ENCODE data around the gene SYMPK. TPM values are rescaled to one million over a fixed set of nuclear protein-coding genes. Genes with fewer than 3 reads are reported as not detected.

Gene SYMPK
- total RNA-seq, 5 donors from 2014 or later (not counting 1 experiment from before 2014, with no cell fraction given): 89.7 to 102 (median 94.7) TPM

DNA sequence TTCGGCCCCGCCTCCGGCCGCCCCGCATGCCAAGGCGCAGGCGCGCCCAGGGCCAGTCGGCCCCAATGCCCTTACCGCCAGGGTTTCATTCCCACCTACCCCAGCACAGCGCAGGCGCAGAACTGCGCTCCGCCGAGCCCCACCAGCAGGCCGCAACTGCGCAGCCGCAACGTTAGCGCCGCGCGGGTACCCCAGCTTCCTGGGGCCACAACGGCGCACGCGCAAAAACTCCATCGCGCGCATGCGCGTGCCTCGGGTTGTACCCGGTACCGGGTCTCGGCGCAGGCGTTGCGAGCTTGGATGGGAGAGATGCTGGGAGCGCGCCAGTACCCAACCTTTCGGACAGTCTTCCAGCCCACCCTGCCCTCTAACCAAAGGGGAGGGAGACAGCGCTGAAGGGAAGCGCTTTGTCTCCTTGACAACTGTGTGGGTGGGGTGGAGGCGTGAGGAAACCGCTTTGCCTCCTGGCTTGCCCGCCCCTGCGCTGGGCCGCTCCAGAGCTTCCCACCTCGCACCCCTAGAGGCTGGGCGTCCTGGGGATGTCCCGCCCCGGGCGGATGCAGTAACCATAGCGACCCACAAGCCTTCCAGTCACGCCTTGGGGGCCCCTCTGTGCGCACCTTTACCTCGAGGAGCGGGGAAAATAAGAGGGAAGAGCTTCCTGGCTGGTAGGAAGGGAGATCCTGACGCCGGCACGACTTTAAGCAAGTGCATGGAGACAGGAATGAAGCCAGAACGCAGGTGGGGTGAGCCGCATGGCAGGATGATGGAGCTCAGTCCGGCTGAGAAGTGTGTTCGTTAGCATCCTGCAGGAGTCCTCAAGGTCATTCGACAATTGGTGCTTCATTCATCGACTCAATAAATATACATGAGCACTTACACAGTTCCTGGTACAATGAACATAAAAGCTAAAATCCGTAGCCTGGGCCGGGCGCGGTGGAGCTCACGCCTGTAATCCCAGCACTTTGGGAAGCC, 40.0 kb upstream of the SYMPK start:
- H3K27ac ChIP-seq (ENCODE audit: low read length): peak overlapping the region; percentile 78
- Mint-ChIP-seq H3K36me3 (peaks cover 21% of the 10 kb centered on the region), H3K27me3 (peaks cover 0 to 4% of the 10 kb centered on the region in 2 donors), H3K4me1 (peaks cover 16 to 25% (median 19%) of the 10 kb centered on the region in 3 donors), H3K4me3 (peak overlapping the region; percentile 91 to 95 (median 93)), H3K27ac (peak overlapping the region; percentile 86 to 89), H3K9me3 (no peaks in the 10 kb centered on the region)
- peak overlapping the region; percentile 83 to 88 for H3K4me3 ChIP-seq (ENCODE audit: control insufficient read depth in 1 of 2, extremely low read depth in 1 of 2, low read length in 1 of 2)
- POLR2A ChIA-PET: interaction anchor here (0.5 to 1.1 kb wide), 5 partner anchors 16 to 1243 kb away, joined by 3 to 12 read pairs (median 7); no protein-coding TSS in a partner anchor
- 4% methylated on average over 62 of the region's 73 CpGs for WGBS (ENCODE audit: insufficient coverage)
- DNase-seq (peak; percentile 96 to 100 (median 99)), ATAC-seq (replicated peaks in 1 of 4) (peak; percentile 85 to 89 (median 86))
- no peaks in the 10 kb centered on the region for H3K9me3 ChIP-seq
- peaks cover 4 to 30% of the 10 kb centered on the region in 2 experiments for H3K4me1 ChIP-seq (ENCODE audit: control insufficient read depth in 1 of 2, extremely low read depth in 1 of 2, insufficient read depth in 2 of 2, low read length in 2 of 2)
- H3K27me3 ChIP-seq (replicated peaks in 1 of 2; ENCODE audit: control insufficient read depth in 2 of 2, extremely low read depth in 1 of 2, insufficient read depth in 2 of 2, low read length in 1 of 2): peaks cover 0 to 8% of the 10 kb centered on the region in 2 experiments
- CTCF ChIA-PET: interaction anchor here (0.7 to 1.8 kb wide), 10 partner anchors 10 to 725 kb away, joined by 3 to 15 read pairs (median 4); partner anchors contain the start of genes BLOC1S3 (in 1 of the 2), CCDC61 (in 1 of the 2), IRF2BP1 (in 1 of the 2) and SIX5 (in 1 of the 2)
- peaks cover 0 to 20% of the 10 kb centered on the region in 2 donors for H3K36me3 ChIP-seq (ENCODE audit: control insufficient read depth in 2 of 2, extremely low read depth in 1 of 2, insufficient read depth in 1 of 2, low read length in 1 of 2)

DNA sequence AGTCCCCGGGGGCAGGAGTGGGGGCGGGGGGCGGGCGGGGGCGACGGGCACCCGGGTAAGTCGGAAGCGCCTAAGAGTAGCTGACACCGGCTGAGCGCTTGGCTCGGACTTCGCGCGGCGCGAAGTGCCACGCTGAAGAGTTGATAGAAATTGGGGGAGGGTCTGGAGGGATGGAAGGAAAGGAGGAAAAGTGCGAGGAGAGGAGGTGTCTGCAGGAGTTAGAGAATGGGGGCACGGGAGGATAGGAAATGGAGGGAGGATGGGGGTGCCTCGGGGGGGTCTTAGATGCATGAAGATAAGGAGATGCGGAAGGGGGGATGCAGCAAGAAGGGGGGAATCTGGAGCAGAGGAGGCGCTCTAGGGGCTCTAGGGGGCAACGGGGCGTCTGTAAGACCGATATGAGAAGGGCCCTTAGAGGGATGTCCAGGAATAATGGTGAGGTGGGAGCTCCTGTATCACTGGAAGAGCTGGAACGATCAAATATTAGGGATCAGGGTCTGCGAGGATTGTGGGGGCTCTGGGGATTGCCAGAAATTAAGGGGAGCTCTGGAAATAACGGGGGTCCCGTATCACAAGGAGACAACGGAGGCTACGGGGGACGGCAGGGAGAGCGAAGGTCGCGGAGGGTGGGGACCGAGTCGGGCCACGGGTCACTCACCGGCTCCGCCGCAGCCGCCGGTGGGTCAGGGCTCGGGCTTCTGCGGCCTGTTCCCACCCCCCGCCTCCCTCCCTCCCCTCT, 39.1 kb upstream of the SYMPK start, which contains the start of gene MYPOP:
MYPOP (minus strand) TSS at position 702 of the 739 bp plus-strand sequence. CDS start 840 bp downstream, outside the sequence.
- Mint-ChIP-seq H3K9me3 (no peaks in the 10 kb centered on the region), H3K27ac (peak within 1 kb of the TSS; percentile 86 to 89), H3K27me3 (peaks cover 0 to 4% of the 10 kb centered on the region in 2 donors), H3K4me1 (peaks cover 16 to 25% (median 19%) of the 10 kb centered on the region in 3 donors), H3K4me3 (peak within 1 kb of the TSS; percentile 91 to 95 (median 93)), H3K36me3 (peaks cover 21% of the 10 kb centered on the region)
- H3K27me3 ChIP-seq (replicated peaks in 1 of 2; ENCODE audit: control insufficient read depth in 2 of 2, extremely low read depth in 1 of 2, insufficient read depth in 2 of 2, low read length in 1 of 2): peaks cover 0 to 4% of the 10 kb centered on the region in 2 experiments
- peak within 1 kb of the TSS; percentile 83 to 88 for H3K4me3 ChIP-seq (ENCODE audit: control insufficient read depth in 1 of 2, extremely low read depth in 1 of 2, low read length in 1 of 2)
- ATAC-seq (replicated peaks in 1 of 4) (peak in 1 of 4 experiments; percentile 1), DNase-seq (peak in 2 of 35 experiments; percentile 13 to 14)
- CTCF ChIA-PET: interaction anchor here (0.5 to 1.8 kb wide), 9 partner anchors 9 to 724 kb away, joined by 3 to 15 read pairs (median 4); partner anchors contain the start of genes BLOC1S3 (in 1 of the 2), CCDC61 (in 1 of the 2), SIX5 (in 1 of the 2) and SYMPK (in 1 of the 2)
- peaks cover 4 to 30% of the 10 kb centered on the region in 2 experiments for H3K4me1 ChIP-seq (ENCODE audit: control insufficient read depth in 1 of 2, extremely low read depth in 1 of 2, insufficient read depth in 2 of 2, low read length in 2 of 2)
- H3K36me3 ChIP-seq (ENCODE audit: control insufficient read depth in 2 of 2, extremely low read depth in 1 of 2, insufficient read depth in 1 of 2, low read length in 1 of 2): peaks cover 0 to 25% of the 10 kb centered on the region in 2 donors
- WGBS (ENCODE audit: insufficient coverage): under 1% methylated on average over 30 of the region's 47 CpGs
- H3K9me3 ChIP-seq: no peaks in the 10 kb centered on the region
- POLR2A ChIA-PET: interaction anchor here (0.6 to 1.1 kb wide), 3 partner anchors 15 to 621 kb away, joined by 3 to 7 read pairs (median 7); no protein-coding TSS in a partner anchor
- peak within 1 kb of the TSS; percentile 78 for H3K27ac ChIP-seq (ENCODE audit: low read length)

DNA sequence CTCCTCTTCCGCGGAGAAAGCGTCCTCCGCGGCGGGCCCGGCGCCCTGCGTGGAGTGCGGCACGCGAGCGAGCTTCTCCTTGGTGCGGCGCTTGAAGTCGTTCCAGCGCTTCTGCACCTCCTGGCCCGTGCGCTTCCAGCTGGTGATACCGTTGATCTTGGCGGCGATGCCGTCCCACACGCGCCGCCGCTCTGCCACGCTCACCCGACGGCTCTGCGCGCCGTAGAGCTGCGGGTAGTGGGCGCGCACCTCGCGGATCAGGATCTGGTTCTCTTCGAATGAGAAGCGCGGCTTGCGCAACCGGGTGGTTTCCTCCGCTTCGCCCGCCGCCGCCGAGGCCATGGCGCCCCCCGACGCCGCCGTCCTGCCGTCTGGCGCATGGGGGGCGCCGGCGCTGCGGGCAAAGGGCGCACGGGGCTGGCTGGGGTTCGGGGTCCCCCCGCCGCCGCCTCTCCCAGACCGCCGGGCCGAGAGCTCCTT, 38.5 kb upstream of the SYMPK start:
- H3K27me3 ChIP-seq (replicated peaks in 1 of 2; ENCODE audit: control insufficient read depth in 2 of 2, extremely low read depth in 1 of 2, insufficient read depth in 2 of 2, low read length in 1 of 2): peaks cover 0 to 4% of the 10 kb centered on the region in 2 experiments
- Mint-ChIP-seq H3K27me3 (peaks cover 0 to 1% of the 10 kb centered on the region in 2 donors), H3K4me3 (peak overlapping the region; percentile 28 to 95 (median 62)), H3K27ac (no peak overlapping the region), H3K4me1 (peaks cover 16 to 25% (median 19%) of the 10 kb centered on the region in 3 donors), H3K9me3 (no peaks in the 10 kb centered on the region), H3K36me3 (peaks cover 21% of the 10 kb centered on the region)
- no peaks in the 10 kb centered on the region for H3K9me3 ChIP-seq
- H3K36me3 ChIP-seq (ENCODE audit: control insufficient read depth in 2 of 2, extremely low read depth in 1 of 2, insufficient read depth in 1 of 2, low read length in 1 of 2): peaks cover 0 to 25% of the 10 kb centered on the region in 2 donors
- ChIA-PET POLR2A (no interaction called here), CTCF (interaction anchor here (0.5 to 1.3 kb wide), 7 partner anchors 9 to 201 kb away, joined by 3 to 8 read pairs (median 3); partner anchors contain the start of gene SIX5 (in 1 of the 2))
- peak overlapping the region; percentile 53 to 88 for H3K4me3 ChIP-seq (ENCODE audit: control insufficient read depth in 1 of 2, extremely low read depth in 1 of 2, low read length in 1 of 2)
- no peak overlapping the region for H3K27ac ChIP-seq (ENCODE audit: low read length)
- ATAC-seq (replicated peaks in 1 of 4): no peak
- H3K4me1 ChIP-seq (ENCODE audit: control insufficient read depth in 1 of 2, extremely low read depth in 1 of 2, insufficient read depth in 2 of 2, low read length in 2 of 2): peaks cover 4 to 30% of the 10 kb centered on the region in 2 experiments
- DNase-seq: peak in 27 of 35 experiments; percentile 6 to 67 (median 34)
- WGBS (ENCODE audit: insufficient coverage): 20% methylated on average over 69 of the region's 69 CpGs

DNA sequence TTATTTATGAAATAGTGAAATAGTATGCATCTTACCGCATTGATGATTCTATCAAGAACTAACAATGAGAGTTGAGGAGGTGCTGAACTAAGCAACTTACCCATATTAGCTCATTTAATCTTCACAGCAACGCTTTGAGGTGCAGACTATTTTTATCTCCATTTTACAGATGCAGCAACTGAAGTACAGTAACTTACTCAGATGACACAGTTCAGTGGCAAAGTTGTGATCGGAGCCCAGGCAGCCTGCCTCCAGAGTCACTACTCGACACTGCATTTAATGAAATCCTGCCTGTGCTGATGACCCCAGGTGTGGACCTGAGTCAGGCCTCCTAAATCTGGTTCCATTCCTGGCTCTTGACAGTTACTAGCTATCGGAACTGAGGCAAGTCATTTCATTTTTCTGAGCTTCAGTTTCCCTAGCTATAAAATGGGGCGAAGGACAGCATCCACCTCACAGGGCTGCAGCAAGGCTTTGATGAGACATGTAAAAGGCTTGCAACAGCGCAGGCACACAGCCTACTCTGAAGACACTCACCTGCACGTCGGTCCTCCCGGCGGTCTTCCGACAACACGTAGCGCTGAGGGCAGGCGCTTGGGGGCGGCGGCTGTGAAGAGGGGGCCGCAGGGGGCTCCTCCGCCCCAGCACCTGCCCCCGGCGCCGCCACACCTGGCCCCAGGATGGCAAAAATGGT, 37.9 kb upstream of the SYMPK start:
- H3K4me3 Mint-ChIP-seq: peak overlapping the region; percentile 49 to 95 (median 65)
- H3K27me3 Mint-ChIP-seq: no peaks in the 10 kb centered on the region
- 90% methylated on average over 20 of the region's 22 CpGs for WGBS (ENCODE audit: insufficient coverage)

DNA sequence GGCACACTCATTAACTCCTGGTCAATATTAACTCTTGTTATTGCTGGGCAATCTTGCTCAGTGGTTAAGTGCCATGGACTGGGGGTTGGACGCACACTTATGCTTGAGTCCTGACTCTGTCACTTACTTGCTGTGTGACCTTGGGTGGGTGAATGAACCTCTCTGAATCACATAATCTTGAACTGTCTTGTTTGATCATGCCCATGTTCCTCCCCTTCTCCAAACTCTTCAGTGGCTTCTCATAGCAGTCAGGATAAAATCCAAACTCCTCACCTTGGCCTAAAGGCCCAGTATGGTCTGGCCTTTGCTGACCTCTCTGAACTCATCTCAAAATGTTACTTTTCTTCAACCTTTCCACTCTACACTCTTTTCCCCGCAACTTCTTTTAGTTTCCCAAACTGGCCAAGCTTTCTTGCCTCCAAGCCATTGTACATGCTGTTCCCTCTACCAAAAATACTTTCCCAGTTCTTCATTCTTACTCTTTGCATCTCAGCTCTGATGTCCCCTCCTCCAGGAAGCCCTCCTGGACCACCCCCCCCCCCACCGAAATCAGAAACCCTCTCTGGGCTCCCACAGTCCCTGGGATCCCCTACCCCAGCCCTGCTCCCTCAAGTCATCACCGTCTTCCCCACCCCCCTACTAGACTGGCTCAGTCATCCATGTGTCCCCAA, 37.1 kb upstream of the SYMPK start:
- no peaks in the 10 kb centered on the region for H3K27me3 ChIP-seq (replicated peaks in 1 of 2; ENCODE audit: control insufficient read depth in 2 of 2, extremely low read depth in 1 of 2, insufficient read depth in 2 of 2, low read length in 1 of 2)
- Mint-ChIP-seq H3K27me3 (no peaks in the 10 kb centered on the region), H3K36me3 (peaks cover 28% of the 10 kb centered on the region), H3K9me3 (no peaks in the 10 kb centered on the region), H3K4me1 (peaks cover 16 to 25% (median 24%) of the 10 kb centered on the region in 3 donors), H3K4me3 (peak overlapping the region; percentile 49 to 95 (median 65)), H3K27ac (peak overlapping the region in 1 of 2 donors; percentile 10)
- DNase-seq: no peak
- POLR2A ChIA-PET: no interaction called here
- ATAC-seq (replicated peaks in 1 of 4): no peak
- 100% methylated on average over 2 of the region's 4 CpGs for WGBS (ENCODE audit: insufficient coverage)
- peaks cover 4 to 30% of the 10 kb centered on the region in 2 experiments for H3K4me1 ChIP-seq (ENCODE audit: control insufficient read depth in 1 of 2, extremely low read depth in 1 of 2, insufficient read depth in 2 of 2, low read length in 2 of 2)
- peaks cover 5 to 31% of the 10 kb centered on the region in 2 donors for H3K36me3 ChIP-seq (ENCODE audit: control insufficient read depth in 2 of 2, extremely low read depth in 1 of 2, insufficient read depth in 1 of 2, low read length in 1 of 2)
- no peak overlapping the region for H3K4me3 ChIP-seq (ENCODE audit: control insufficient read depth in 1 of 2, extremely low read depth in 1 of 2, low read length in 1 of 2)
- CTCF ChIA-PET: interaction anchor here in 1 of 2 donors (1.2 kb wide), 1 partner anchor 83 kb away, joined by 3 read pairs; no protein-coding TSS in a partner anchor
- no peaks in the 10 kb centered on the region for H3K9me3 ChIP-seq
- H3K27ac ChIP-seq (ENCODE audit: low read length): no peak overlapping the region

More for the DNA sequence above, 37.9 kb upstream of the SYMPK start:
- peaks cover 0 to 25% of the 10 kb centered on the region in 2 donors for H3K36me3 ChIP-seq (ENCODE audit: control insufficient read depth in 2 of 2, extremely low read depth in 1 of 2, insufficient read depth in 1 of 2, low read length in 1 of 2)
- H3K4me3 ChIP-seq (ENCODE audit: control insufficient read depth in 1 of 2, extremely low read depth in 1 of 2, low read length in 1 of 2): peak overlapping the region; percentile 53 to 88
- Mint-ChIP-seq H3K4me1 (peaks cover 16 to 25% (median 19%) of the 10 kb centered on the region in 3 donors), H3K36me3 (peaks cover 21% of the 10 kb centered on the region), H3K27ac (no peak overlapping the region), H3K9me3 (no peaks in the 10 kb centered on the region)
- DNase-seq (peak in 1 of 35 experiments; percentile 3), ATAC-seq (replicated peaks in 1 of 4) (no peak)
- no peak overlapping the region for H3K27ac ChIP-seq (ENCODE audit: low read length)
- peaks cover 4 to 30% of the 10 kb centered on the region in 2 experiments for H3K4me1 ChIP-seq (ENCODE audit: control insufficient read depth in 1 of 2, extremely low read depth in 1 of 2, insufficient read depth in 2 of 2, low read length in 2 of 2)
- CTCF ChIA-PET: interaction anchor here (0.5 to 1.2 kb wide), 5 partner anchors 8 to 201 kb away, joined by 3 to 8 read pairs (median 3); no protein-coding TSS in a partner anchor
- POLR2A ChIA-PET: interaction anchor here in 1 of 2 donors (0.6 kb wide), 1 partner anchor 69 kb away, joined by 16 read pairs; no protein-coding TSS in a partner anchor
- no peaks in the 10 kb centered on the region for H3K9me3 ChIP-seq
- peaks cover 0 to 4% of the 10 kb centered on the region in 2 experiments for H3K27me3 ChIP-seq (replicated peaks in 1 of 2; ENCODE audit: control insufficient read depth in 2 of 2, extremely low read depth in 1 of 2, insufficient read depth in 2 of 2, low read length in 1 of 2)

All from T-cell (primary cell).